ENCODE data around the gene OR4L1. TPM values are rescaled to one million over a fixed set of nuclear protein-coding genes. Genes with fewer than 3 reads are reported as not detected.
"Not testable (repeated sequence)": the region's sequence is repeated elsewhere in the genome, so short reads cannot be mapped to it uniquely, and the experiment has no call there.

OR4L1 gene
- total RNA-seq, 1 donor from 2014 or later: not detected

DNA sequence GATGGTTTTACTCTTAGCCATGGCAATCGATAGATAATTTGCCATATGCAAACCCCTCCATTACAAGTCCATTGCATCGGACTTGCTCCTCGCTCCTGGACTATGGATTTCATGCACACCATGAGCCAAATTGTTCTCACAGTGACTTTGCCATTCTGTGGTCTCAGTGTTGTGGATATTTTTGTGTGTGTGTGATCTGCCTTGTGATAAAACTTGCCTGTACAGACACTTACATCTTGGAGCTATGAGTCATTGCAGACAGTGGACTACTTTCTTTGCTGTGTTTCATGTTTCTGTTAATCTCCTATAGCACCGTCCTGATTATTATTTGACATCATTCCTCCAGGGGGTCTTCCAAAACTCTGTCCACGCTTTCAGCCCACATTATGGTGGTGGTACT is 15.6 kb upstream of the OR4L1 start:
- no peak for ATAC-seq
- Histone ChIP-seq H3K4me3 (no peak overlapping the region), H3K4me1 (no peaks in the 10 kb centered on the region), H3K27me3 (ENCODE audit: low read depth) (no peaks in the 10 kb centered on the region), H3K36me3 (no peaks in the 10 kb centered on the region), H3K9me3 (no peaks in the 10 kb centered on the region), H3K27ac (no peak overlapping the region)
- no peak for DNase-seq
- intact Hi-C loops (cut with DNase I): no loop called here
- TF ChIP-seq CTCF (IDR thresholded peaks at IDR 0.05): no peak

- no peak for TF ChIP-seq CTCF (IDR thresholded peaks at IDR 0.05)
- no peaks in the 10 kb centered on the region for H3K27me3 ChIP-seq (ENCODE audit: low read depth)
- no peaks in the 10 kb centered on the region for H3K36me3 ChIP-seq
- no peaks in the 10 kb centered on the region for H3K9me3 ChIP-seq
- intact Hi-C loops (cut with DNase I): no loop called here
- no peak overlapping the region for H3K4me3 ChIP-seq
- ATAC-seq: no peak
- H3K4me1 ChIP-seq: no peaks in the 10 kb centered on the region
- no peak for DNase-seq
- no peak overlapping the region for H3K27ac ChIP-seq
These were observed 11.6 kb upstream of the OR4L1 start for GRCh38 chr14:20048202-20048601.

DNA sequence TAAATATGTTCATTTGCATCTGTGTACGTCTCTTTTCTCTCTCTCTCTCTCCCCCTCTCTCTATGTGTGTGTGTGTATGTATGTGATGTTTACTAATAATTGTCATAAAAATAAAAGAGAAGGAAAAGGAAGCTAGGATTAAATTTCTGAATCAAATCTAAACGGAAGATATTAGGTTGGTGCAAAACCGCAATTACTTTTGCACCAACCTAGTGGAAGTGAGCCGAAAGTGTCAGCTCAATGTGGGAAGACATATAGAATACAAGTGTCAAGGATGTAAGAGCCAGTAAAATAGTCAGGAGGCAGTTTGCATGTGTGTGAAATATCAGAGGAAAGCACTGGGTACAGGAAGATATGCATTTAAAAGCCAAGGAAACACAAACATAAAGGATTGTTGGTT is 32.2 kb downstream of the OR4L1 start:
- H3K27ac ChIP-seq: no peak overlapping the region
- DNase-seq (no peak), ATAC-seq (no peak)
- no peaks in the 10 kb centered on the region for H3K27me3 ChIP-seq (ENCODE audit: low read depth)
- no peaks in the 10 kb centered on the region for H3K36me3 ChIP-seq
- no peaks in the 10 kb centered on the region for H3K4me1 ChIP-seq
- H3K9me3 ChIP-seq: no peaks in the 10 kb centered on the region
- no peak for TF ChIP-seq CTCF (IDR thresholded peaks at IDR 0.05)
- H3K4me3 ChIP-seq: no peak overlapping the region
- intact Hi-C loops (cut with DNase I): no loop called here

DNA sequence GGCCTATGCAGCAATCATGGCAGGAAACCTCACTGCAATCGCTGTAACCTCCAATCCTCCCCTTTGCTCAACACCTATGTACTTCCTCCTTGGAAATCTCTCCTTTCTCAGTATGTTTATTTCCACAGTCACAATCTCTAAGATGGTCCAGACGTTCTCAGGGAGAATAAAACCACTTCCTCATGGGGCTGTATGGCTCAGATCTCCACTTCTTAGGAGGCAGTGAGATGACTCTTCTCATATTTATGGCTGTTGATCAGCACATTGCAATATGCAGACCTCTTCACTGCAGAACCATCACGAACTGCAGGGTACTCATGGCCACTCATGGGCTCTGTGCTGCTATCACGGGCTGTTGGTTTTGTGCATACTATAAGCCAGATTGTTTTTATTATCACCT is 33.6 kb downstream of the OR4L1 start:
- H3K36me3 ChIP-seq: no peaks in the 10 kb centered on the region
- ATAC-seq (no peak), DNase-seq (no peak)
- H3K9me3 ChIP-seq: no peaks in the 10 kb centered on the region
- no peak for TF ChIP-seq CTCF (IDR thresholded peaks at IDR 0.05)
- H3K4me1 ChIP-seq: no peaks in the 10 kb centered on the region
- H3K27ac ChIP-seq: no peak overlapping the region
- H3K4me3 ChIP-seq: no peak overlapping the region
- intact Hi-C loops (cut with DNase I): no loop called here
- H3K27me3 ChIP-seq (ENCODE audit: low read depth): no peaks in the 10 kb centered on the region

DNA sequence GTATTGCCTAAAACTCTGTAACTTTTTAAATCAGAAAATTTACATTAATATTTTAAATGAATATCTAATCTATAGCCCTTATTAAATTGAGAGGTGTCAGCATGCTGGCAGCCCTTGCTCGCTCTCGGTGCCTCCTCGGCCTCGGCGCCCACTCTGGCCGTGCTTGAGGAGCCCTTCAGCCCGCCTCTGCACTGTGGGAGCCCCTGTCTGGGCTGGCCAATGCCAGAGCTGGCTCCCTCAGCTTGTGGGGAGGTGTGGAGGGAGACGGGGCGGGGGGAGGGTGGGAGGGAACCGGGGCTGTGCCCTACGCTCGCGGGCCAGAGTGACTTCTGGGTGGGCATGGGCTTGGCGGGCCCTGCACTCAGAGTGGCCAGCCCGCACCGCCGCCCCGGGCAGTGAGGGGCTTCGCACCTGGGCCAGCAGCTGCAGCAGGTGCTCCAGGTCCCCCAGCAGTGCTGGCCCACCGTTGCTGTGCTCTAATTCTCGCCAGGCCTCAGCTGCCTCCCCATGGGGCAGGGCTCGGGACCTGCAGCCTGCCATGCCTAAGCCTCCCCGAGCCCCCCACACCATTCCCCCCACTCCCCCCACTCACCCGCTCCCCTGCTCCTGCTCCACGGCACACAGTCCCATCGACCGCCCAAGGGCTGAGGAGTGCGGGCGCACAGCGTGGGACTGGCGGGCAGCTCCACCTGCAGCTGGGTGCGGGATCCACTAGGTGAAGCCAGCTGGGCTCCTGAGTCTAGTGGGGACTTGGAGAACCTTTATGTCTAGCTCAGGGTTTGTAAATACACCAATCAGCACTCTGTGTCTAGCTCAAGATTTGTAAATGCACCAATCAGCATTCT is 39.3 kb downstream of the OR4L1 start:
- H3K4me3 ChIP-seq; DNase-seq; H3K27ac ChIP-seq; ATAC-seq; H3K36me3 ChIP-seq; H3K27me3 ChIP-seq (ENCODE audit: low read depth); H3K9me3 ChIP-seq; H3K4me1 ChIP-seq; intact Hi-C loops (cut with DNase I): not testable (repeated sequence)

DNA sequence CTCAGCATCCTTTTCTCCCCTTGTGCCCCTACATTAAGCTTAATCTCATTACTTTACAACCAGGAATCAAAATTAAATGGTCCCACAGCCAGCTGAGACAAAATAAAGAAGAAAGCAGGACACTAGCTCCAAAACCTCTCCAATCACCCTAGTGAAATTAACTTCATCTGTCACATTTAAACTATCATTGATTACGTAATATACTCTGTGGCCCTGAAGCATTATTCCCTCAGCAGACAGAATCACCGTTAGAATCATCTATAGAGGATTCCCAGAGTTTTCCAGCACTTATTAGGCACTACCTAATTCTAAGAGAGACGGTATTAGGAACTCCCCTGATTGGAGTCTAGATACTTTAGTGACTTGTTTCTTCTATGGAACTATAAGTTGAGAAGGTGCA is 50.6 kb downstream of the OR4L1 start, which contains the start of gene OR4K17:
TSS of gene OR4K17 (plus strand) at position 302 of the 400 bp plus-strand sequence. CDS start 6,761 bp downstream, outside the sequence.
- Histone ChIP-seq H3K36me3 (no peaks in the 10 kb centered on the region), H3K27ac (no peak within 1 kb of the TSS), H3K4me1 (no peaks in the 10 kb centered on the region), H3K4me3 (no peak within 1 kb of the TSS), H3K27me3 (ENCODE audit: low read depth) (no peaks in the 10 kb centered on the region), H3K9me3 (no peaks in the 10 kb centered on the region)
- ATAC-seq (no peak), DNase-seq (no peak)
- intact Hi-C loops (cut with DNase I): no loop called here
- TF ChIP-seq CTCF (IDR thresholded peaks at IDR 0.05): no peak

All from lower lobe of right lung (tissue), 2 donors.